CD1c-positive myeloid dendritic cell (primary cell): ENCODE data around the gene CACNA2D2.

ENCODE experiments used
- DNase-seq: peaks from one replicate; pipeline ENCODE4 v3.0.0-alpha.2; 2016; ENCODE audit errors: extremely low spot score

Gene CACNA2D2

DNA sequence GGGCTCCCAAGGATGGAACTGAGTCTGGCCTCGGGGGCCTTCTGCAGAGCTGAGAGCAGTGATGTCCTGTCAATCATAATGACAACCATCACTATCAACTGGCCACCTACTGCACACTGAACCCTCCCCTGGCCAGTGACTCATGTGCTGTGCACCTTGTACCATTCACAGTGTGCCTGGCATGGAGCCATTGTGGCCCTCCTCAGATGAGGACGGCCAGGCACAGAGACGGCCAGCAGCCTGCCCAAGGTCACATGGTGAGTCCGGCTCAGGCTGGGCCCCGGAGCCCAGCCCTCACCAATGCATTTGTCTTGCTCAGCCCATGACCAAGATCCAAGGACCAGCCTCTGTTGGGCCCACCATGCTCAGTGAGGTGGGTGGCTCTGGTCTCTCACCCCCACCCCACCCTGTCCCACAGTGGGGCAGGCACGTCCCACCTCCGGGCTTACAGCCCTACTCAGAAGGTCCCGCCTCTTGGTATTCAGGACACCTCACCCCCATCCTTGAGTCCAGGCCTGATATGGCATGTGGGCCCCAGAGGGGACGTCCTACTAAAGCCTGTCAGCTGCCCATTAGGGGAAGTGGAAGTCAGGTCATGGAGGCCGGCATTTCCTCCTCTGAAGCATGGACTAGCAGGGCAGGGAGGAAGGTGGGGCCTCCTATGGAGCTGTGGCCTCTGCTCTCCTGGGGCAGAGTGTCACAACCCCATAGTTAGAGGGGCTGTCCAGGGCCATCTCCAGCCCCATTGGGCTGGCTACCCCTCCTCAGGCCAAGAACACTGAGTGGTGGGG lies 108.2 kb downstream of the CACNA2D2 start:
- DNase-seq: peak; percentile 74

DNA sequence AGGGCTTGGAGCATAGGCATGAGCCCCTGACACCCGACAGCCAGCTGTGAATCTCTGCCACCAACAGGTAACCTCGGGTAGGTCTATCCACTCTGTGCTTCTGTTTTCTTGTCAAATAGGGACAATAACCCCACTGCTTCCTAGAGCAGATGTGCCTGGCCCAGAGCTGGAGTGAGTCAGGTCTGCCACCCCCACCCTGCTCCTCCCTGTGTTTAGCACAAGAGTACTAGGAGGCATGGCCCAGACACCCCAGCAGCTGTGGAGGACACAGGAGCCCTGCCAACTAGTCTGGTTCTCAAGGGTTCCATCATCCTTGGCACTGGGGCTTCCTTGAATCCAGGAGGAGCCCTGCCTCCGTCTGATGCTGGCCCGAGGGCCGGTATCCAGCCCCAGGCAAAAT lies 110.4 kb downstream of the CACNA2D2 start:
- DNase-seq: no peak

DNA sequence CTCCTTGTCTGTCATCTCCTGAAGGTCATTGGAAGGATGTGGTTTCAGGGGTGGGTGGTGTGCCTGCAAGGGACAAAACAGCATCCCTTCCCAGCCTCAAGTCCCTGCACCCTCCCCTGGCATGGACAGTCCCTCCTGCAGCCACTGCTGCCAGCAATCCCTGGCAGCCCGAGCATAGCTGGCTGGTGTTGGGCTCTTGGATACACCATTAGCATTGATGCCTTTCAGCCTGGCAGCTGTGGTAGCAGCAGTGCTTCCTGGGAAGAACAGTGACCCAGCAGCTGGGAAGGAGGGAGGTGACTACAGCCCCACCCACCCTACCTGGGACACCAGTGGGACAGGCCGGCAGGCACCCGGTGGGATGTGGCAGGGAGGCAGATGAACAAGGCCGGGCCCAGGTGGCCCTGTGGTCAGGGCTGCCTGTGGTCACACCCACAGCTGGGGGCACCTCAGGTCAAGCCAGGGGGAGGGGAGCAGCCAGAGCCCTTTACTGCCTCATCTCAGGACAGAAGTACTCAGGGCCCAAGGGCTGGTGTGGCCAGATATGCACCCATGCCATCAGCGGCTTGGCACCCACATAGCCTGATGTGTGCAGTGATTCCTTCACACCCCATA lies 111.2 kb downstream of the CACNA2D2 start:
- DNase-seq: no peak

DNA sequence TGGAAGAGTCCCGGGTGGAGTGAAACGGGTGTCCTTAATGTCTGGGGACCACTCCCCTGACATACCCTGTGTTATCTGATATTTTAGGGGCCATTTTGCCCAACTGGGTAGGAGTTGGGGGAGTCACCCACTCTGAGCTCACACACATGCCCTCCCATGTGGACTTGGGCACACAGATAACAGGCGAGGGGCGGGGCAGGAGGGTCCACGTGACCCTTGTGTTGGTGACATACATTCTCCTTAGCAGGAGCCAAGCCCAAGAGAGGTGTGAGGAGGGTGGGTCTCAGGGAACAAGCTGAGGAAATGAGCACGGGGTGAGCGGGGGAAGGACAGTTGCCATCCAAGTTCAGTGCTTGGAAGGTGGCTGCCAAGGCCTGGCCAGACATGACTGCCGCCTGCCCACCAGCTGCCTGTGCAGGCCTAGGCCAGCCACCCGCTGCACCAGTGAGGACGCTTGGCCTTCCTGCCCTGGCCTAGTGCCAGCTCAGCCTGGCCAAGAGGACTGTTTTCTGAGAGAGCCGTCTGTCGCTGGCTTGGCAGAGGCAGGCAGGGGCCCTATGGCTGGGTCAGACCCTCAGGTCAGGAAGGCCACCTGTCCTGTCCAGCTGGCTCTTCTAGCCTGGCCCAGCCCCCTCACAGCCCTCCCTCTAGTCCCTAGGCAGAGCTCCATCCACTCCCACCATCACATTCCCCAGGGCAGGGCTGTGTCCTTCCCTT lies 112.8 kb downstream of the CACNA2D2 start:
- no peak for DNase-seq

DNA sequence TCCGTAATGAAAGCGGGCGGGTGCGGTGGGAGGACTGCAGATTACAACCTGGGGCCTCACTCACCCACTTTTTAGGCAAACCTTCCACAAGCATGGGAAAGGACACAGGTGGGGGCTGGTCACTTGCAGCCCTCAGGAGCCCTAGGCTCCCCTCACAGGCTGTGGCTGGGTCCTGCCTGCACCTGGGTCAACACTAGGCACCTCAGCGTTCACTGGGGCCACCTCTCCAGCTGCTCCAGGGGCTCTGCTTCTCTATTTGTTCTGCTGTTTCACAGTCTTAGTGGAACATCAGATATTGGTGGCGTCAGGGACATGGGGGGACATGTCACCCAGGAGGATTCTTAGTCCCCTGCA lies 114.0 kb downstream of the CACNA2D2 start:
- DNase-seq: no peak

DNA sequence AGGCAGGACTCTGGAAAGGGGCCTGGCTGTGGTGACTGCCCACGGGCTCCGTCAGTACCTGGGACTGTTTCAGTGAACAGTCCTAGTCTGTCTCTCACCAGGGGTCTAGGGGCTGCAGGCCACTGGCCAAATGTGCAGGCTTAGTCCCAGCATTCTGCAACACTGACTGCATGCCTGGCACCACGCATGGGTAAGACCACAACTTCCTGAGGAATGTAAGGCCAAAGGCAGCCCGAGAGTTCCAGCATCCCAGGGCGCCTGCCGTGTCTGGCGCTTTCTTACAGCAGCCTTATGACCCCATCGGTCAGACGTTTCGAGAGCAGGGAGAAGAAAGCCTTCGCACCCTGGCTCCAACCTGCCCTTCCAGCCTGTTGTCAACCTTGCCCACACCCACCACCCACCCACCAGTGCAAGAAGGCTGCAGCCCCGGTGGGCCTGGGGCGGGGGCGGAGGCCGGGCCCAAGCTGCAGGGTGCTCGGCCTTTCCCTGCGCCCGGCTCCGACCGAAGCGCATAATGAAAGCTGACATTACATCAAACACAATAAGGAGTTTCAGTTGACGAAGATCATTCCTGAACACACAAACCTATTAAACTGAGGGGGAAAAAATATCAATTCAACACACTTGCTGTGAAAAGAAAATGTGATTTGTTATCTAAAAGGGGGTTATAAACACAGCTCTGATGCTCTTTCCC lies 114.6 kb downstream of the CACNA2D2 start:
- no peak for DNase-seq

DNA sequence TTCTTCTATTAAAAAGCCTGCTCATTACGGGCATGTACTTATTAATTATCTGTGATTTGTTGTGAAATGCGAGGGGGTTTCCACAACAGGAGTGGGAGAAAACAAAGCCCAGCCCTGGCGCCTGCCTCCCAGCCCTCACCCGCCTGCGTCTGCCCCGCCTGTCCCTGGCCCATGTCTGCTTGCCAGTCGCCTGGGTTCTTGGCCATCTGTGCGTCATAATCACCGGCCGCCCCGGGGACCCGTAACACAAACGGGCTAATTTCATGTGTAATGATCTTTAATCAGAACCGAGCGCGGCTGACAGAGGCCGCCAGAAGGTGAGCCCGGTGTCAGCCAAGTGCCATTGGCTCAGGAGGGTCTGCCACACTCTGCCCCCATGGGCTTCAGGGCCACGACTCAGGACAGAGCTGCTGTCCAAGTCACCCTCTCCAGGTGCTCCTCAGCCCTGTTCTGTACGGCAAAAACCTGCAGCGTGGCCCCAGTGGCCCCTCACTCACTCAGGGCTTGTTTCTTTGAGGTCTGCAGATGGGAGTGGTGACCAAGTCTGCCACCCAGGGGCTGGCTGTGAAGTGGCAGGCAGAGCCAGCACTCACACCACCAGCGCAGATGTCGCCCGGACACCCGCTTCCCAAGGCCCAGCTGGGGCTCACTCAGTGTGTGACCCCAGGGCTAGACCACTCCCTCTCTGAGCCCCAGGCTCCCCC lies 115.3 kb downstream of the CACNA2D2 start:
- DNase-seq: no peak

DNA sequence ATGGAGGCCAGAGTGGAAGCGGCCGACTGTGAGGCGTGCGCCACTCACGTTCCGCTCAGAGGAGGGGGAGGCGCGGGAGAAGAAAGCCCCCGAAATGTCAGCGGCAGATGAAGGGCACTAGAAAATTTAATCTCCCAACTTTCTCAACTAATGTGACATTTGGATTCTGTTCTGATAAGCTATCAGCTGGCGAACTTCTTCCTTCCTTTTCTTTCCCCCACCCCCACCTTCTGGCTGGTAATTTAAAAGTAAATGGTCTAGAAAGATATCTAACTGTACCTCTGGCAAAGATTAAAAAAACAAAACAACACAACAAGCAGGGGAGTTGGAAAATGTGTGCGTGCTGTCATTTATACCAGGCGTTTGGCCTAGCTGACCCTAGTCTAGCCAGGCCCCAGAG lies 117.7 kb downstream of the CACNA2D2 start:
- no peak for DNase-seq

DNA sequence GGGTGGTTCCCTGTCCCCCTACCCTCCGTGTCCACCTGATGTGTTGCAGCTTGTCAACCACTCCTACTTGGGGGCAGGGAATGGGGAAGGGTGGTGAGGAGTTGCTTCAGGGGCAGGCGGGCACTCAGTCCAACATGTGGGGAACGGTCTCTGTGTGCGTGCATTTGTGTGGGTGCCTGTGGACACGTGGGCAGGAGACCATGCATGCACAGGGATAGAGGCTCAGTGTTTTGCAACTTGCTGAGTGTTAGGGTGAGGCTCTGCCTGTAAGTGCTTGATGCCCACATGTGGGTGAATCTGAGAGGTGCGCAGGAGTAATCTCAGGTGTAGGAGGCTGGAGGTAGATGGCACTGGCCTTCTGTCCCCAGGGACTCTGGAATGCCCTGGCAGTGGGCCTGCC lies 119.7 kb downstream of the CACNA2D2 start:
- DNase-seq: no peak

DNA sequence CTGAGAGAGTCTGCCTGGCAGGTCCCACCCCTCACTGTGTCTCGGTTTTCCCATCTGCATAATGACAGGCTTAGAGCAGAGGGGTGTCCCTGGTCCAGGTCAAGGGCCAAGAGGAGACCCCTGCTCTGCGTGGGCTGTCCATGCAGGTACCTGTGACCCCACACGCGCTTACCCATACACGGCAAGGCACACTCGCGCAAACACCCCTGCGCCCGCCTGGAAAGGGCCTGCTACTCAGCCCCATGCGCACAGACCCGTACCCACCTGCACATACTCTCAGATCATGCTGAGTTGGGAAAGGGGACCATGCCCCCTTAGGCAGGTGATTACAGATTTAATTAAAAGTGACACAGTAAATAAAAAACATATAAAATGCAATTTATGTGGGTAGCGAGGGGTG lies 120.7 kb downstream of the CACNA2D2 start:
- no peak for DNase-seq

DNA sequence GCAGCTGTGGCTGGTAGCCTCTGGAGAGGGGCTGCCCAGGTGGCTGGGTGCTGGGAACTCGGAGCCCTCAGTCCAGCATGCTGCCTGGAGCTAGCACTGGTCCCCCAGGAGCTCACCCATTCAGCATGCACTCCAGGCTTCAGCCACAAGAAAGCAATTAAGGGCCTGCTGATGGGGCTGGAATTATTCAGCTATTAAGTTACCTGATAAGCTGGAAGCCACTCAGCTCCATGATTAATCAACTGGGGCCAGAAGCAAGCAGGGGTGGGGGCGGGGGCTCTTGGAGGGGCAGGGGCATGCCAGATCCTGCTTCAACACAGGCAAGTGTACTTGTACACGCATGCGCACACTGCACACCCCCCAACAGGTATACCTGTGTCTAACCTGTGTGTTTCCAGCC lies 122.1 kb downstream of the CACNA2D2 start:
- DNase-seq: no peak

DNA sequence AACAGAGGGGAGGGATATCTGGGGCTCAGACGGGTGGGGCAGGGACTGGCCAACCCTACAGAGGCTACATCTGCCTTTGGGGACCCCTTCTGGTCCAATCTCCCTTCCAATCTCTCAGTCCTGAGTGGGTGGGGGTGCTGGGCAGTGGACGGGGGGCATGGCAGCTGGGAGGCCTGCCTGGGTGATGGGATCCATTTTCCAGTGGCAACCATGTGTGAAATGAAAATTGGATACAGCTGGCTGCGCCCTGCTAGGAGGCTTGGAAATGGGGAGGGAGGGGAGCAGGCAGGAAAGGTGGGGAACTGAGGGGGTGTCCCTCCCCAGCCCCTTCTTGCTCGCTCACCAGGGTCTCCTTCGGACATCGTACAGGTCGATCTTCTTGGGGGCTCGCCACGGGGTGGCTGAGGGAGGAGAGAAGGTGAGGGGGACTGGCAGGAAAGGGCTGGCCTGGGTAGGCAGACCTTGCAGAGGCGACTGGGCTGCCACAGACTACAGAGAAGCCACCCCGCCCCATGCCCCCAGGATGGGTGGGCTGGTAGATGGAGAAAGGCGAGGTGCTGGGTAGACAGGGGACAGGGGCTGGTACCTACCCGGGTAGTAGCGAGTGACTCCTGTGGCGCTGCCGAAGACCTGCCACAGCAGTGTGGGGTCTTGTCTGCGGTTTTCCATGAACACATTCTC lies 122.9 kb downstream of the CACNA2D2 start:
- DNase-seq: no peak

DNA sequence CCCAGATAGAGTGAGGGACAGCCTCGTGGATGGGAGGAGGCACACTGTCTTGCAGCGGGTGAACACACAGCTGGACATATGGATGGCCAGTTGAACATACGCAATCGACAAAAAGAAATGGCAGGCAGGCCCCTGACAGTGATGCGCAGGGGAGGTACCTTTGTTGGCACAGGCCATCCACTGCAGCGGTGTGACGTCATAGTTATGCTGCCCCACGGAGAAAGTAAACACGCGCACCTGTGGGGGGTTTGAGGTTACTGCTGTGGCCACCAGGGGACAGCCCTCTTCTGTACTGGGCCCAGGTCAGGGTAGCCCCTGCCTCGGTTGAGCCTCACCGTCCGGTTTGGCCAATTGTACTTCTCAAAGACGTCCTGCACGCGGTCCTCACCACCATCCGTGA lies 124.7 kb downstream of the CACNA2D2 start:
- no peak for DNase-seq

DNA sequence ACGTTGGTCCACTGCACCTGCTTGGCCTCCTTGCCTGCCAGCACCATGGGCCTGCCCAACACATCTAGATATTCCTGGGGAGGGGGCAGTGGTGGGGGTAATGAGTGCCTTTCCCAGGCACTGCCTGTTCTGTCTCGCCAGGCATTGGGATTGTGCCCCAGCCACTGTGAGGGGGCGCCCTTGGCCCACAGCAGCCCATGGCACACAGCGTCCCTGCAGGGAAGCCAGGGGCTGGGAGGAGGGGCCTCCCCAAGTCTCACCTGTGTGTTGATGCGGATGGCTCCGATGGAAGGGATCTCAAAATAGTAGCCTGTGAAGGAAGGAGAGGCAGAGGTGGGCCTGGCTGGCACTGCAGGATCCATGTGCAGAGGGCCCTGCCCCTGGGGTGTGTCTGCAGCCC lies 125.4 kb downstream of the CACNA2D2 start:
- no peak for DNase-seq

DNA sequence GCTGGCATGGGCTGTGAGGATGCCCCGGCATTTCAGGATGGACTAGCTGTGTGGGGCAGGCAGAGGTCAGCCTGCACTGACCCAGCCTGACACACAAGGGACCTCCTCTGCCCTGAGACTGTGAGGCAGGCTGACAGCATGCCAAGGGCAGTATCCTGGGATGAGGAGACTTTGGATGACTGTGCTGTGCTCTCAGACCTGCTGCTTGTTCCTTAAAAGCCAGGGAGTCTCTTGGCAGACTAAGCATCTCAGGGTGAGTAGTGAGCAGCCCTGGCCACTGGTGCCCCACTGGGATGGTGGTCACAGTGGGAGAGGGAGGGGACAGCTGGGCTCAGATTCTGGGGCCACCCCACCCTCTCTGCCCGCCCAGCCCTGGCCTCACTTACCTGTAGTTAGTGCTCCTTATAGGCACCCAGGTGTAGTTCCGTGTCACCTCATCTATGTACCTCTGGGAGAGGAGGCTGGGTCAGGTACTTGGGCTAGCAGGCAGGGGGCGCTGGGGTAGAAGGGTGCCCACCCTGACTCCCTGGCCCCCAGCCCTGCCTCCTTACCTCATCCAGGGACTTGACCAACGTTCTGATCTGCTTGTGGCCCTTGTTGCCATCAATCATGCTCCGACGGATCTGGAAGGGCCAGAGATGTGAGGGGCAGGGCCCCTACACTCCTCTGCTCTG lies 128.0 kb downstream of the CACNA2D2 start:
- DNase-seq: no peak

DNA sequence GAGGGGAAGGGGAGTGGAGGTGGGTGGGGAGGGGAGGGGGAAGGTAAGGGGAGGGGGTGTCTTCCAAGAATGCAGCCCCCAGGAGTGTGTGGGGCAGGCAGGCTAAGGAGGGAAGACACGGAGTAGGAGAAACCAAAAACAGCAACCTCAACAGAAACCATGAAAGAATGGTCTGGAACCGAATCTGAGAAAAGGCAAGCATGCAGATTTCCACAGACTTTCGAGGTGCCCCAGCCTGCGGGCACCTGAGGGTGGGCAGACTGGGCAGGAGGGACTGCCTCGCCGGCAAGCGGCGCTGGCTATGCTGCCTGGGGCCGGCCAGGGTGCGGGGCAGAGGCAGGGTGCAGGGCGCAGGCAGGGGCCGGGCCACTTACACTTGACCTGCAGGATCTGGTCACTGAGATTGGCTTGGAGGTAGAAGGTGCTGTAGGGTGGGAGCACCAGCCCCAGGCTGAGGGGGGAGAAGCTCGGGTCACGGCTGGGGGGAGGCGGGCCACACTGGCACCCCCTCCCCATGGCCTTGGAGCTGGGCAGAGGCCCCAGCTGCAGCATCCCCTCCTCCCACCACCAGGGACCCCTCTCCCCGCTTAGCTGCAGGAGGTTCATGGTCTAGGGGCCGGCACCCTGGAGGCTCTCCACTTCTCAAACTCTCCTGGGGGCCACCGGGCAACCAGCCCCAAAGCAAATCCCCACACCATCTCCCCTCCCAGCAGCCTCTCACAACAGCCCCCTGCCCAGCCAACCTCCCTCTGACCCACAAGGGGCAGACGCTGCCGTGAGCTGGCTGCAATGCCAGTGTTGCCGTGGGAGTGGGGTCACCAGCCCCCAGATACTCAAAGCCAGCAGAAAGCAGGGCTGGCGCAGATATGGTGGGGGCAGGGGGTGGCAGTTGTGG lies 128.8 kb downstream of the CACNA2D2 start:
- no peak for DNase-seq

DNA sequence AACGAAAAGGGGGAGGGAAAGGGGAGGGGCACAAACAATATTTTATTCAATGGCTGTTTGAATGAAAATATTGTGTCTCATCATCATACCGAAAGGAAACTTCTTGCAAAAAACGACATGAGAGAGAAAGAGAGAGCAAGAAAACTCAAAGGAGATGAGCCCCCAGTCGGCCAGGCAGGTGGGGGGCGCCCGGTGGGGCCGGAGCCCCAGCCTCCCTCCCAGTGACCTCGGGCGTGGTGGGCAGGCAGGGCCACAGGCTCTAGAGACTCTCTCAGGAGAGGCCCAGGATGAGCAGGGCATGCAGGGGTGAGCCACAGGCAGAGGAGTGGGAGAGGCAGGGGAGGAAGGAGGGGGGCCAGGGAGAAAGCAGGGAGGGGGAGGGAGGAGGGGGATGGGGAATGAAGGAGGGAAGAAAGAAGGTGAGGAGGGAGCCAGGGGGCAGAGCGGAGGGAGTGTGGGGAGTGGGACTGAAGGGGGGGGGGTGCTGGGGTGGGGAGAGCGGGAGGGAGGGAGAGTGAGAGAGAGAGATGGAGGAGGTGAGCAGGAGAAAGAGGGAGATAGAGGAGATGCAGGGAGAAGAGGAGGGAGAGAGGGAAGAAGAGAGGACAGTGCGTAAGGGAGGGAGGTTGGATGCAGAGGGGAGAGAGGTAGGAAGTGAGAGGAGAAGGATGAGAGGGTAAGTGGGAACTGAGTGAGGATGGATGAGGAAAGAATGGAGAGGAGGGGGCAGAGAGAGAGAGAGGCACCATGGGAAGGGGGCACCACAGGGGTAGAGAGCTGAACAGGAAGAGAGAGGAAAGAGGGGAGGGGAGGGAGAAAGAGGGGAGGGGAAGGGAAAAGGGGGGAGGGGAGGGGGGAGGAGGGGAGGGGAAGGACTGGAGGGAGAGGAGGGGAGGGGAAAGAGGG lies 130.0 kb downstream of the CACNA2D2 start:
- no peak for DNase-seq

DNA sequence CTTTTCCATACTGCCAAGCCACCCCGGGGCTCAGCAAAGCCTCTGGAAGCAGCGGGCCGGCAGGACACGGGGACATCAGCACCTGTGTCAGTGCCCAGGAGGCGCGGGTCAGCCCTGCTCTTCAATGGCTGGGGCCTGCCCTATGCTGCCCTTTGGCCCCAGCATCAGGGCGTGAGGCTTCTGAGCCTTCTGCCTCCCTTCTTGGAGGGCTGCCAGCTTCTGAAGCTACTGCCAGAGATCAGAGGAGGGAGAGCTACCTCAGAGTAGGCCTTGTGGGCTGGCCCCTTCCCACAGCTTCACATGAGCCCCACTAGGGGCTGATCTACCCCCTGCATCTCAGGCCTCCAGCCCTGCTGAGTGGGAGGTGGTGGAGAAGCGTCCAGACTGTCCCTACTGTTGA lies 131.1 kb downstream of the CACNA2D2 start:
- DNase-seq: no peak
